Psoas muscle (tissue), 8 donors: ENCODE measurements around the gene DMD. TPM values are rescaled to one million over a fixed set of nuclear protein-coding genes. Genes with fewer than 3 reads are reported as not detected.

ENCODE experiments used
- ATAC-seq, 4 donors: fragments of 200-7000 bp; cut with Tn5 transposase; one replicate each; pipeline ENCODE4 v1.9.1; 2020; ENCODE audit warnings: moderate library complexity in 3 of 4, mild to moderate bottlenecking in 2 of 4
- DNase-seq, 2 donors: peaks; one replicate each; pipeline ENCODE4 v3.0.0-alpha.2; 2020
- H3K27ac ChIP-seq: fragments of 200-600 bp; one replicate; pipeline ENCODE4 v1.8.0; 2022
- H3K27me3 ChIP-seq, 3 donors: fragments of 200-600 bp in 1 of 3; one replicate each; pipeline versions ENCODE4 v1.6.1 to v1.8.0; 2013 to 2022; ENCODE audit warnings: low read length in 2 of 3, mild to moderate bottlenecking in 2 of 3, moderate library complexity in 1 of 3; ENCODE audit not compliant: insufficient read depth in 3 of 3
- H3K36me3 ChIP-seq, 2 donors: fragments of 200-600 bp in 1 of 2; one replicate each; pipeline versions ENCODE4 v1.6.1 to v1.8.0; 2013 to 2022; ENCODE audit warnings: low read depth in 1 of 2, mild to moderate bottlenecking in 1 of 2, moderate library complexity in 1 of 2; ENCODE audit not compliant: insufficient read depth in 1 of 2
- H3K4me1 ChIP-seq: fragments of 200-600 bp; one replicate; pipeline ENCODE4 v1.8.0; 2022
- H3K4me3 ChIP-seq: fragments of 200-600 bp; one replicate; pipeline ENCODE4 v1.8.0; 2022; ENCODE audit warnings: mild to moderate bottlenecking
- H3K9me3 ChIP-seq: fragments of 200-600 bp; one replicate; pipeline ENCODE4 v1.8.0; 2022
- CTCF ChIP-seq: fragments of 200-600 bp; IDR thresholded peaks from one replicate; pipeline ENCODE4 v1.8.0; 2022; ENCODE audit warnings: antibody characterized with exemption
- WGBS, 3 donors: extraction: QIAGEN DNeasy Blood & Tissue Kit; methylation state at CpG; one replicate each; pipeline versions ENCODE4 v1.1.6 to v1.1.7; 2013; 5-methylcytosine and 5-hydroxymethylcytosine counted together
- intact Hi-C, 2 donors: fragments of 100-400 bp; cut with DNase I; formaldehyde crosslinking; loops; one replicate each; pipeline versions ENCODE4 v1.11.0 to v1.14.2; 2022
- polyA plus RNA-seq, 3 donors: library from polyadenylated mRNA; stranded (reverse); fragments of 200-250 nt; gene quantifications; one replicate each; pipeline ENCODE4 v1.2.3, GENCODE V29; 2013
- total RNA-seq, 4 donors: library from RNA; stranded (reverse); fragmentation: NEBNext Ultra II Directional in 2 of 4; extraction: Animal tissue kit (Norgen Biotek cat#: 25700) in 2 of 4; gene quantifications; one replicate each; pipeline versions ENCODE4 v1.2.1 to v1.2.4, GENCODE V29; 2021 to 2023
- donor health status: healthy with polysubstance abuse.
- donor health status: DM: no; HTN: no; CAD: no; lungs with moderate emphysema.
- donor health status: Bipolar disorder and iron deficiency.
- donor health status: healthy.
- donor health status: DM: yes; HTN: yes; CAD: no.
- donor health status: DM: no; HTN: no; CAD: no.
- donor health status: DM: no; HTN: no; CAD: no.
- donor health status: DM: yes; HTN: yes; CAD: no.

DMD gene
- total and polyA plus RNA-seq, 7 donors: 6.8 to 170 (median 86.5) TPM

GRCh38 chrX:32877592-32877991, 333.8 kb downstream of the DMD start:
- WGBS, 3 donors: 70 to 79% (median 72%) methylated on average over 3 of the region's 3 CpGs
- ATAC-seq: peak in 3 of 4 donors; percentile 74 to 81 (median 76)

GRCh38 chrX:32874839-32875238, 336.5 kb downstream of the DMD start:
- H3K4me1 ChIP-seq: peaks cover 21% of the 10 kb centered on the region
- no peak for TF ChIP-seq CTCF
- H3K36me3 ChIP-seq: no peaks in the 10 kb centered on the region
- DNase-seq (no peak), ATAC-seq (no peak)
- no peaks in the 10 kb centered on the region for H3K27me3 ChIP-seq
- no peak overlapping the region for H3K4me3 ChIP-seq
- H3K27ac ChIP-seq: peak overlapping the region; percentile 77
- intact Hi-C loops: no loop called here
- H3K9me3 ChIP-seq: no peaks in the 10 kb centered on the region
- 30 to 45% (median 41%) methylated on average over 4 of the region's 4 CpGs for WGBS, 3 donors

More at GRCh38 chrX:32877592-32877991, 333.8 kb downstream of the DMD start:
- DNase-seq: no peak
- intact Hi-C loops: no loop called here
- Histone ChIP-seq H3K9me3 (no peaks in the 10 kb centered on the region), H3K36me3 (no peaks in the 10 kb centered on the region), H3K4me3 (no peak overlapping the region), H3K27ac (peak overlapping the region; percentile 77), H3K27me3 (no peaks in the 10 kb centered on the region), H3K4me1 (peaks cover 18% of the 10 kb centered on the region)
- no peak for TF ChIP-seq CTCF

- no peak for TF ChIP-seq CTCF
- DNase-seq (no peak), ATAC-seq (no peak)
- 82 to 91% (median 82%) methylated on average over 2 of the region's 2 CpGs for WGBS, 3 donors
- Histone ChIP-seq H3K4me1 (peaks cover 21% of the 10 kb centered on the region), H3K4me3 (no peak overlapping the region), H3K27ac (peak overlapping the region; percentile 77), H3K9me3 (no peaks in the 10 kb centered on the region), H3K36me3 (no peaks in the 10 kb centered on the region), H3K27me3 (no peaks in the 10 kb centered on the region)
- intact Hi-C loops: no loop called here
Measured at GRCh38 chrX:32873786-32874185, 337.6 kb downstream of the DMD start.

- TF ChIP-seq CTCF: no peak
- no peak overlapping the region for H3K4me3 ChIP-seq
- H3K27ac ChIP-seq: peak overlapping the region; percentile 77
- H3K27me3 ChIP-seq: no peaks in the 10 kb centered on the region
- H3K4me1 ChIP-seq: peaks cover 11% of the 10 kb centered on the region
- DNase-seq: no peak
- WGBS, 3 donors: 8 to 28% (median 25%) methylated on average over 3 of the region's 3 CpGs
- intact Hi-C loops: no loop called here
- no peaks in the 10 kb centered on the region for H3K36me3 ChIP-seq
- H3K9me3 ChIP-seq: no peaks in the 10 kb centered on the region
- peak; percentile 63 to 85 (median 80) for ATAC-seq
Measured at GRCh38 chrX:32871636-32872035, 339.7 kb downstream of the DMD start.

GRCh38 chrX:32868524-32868895, 342.8 kb downstream of the DMD start:
- intact Hi-C loops: no loop called here
- 48 to 54% (median 50%) methylated on average over 5 to 6 of the region's 6 CpGs for WGBS, 3 donors
- peak; percentile 2 to 33 (median 12) for ATAC-seq
- Histone ChIP-seq H3K4me3 (no peak overlapping the region), H3K27ac (peak overlapping the region; percentile 66), H3K36me3 (no peaks in the 10 kb centered on the region), H3K9me3 (no peaks in the 10 kb centered on the region), H3K4me1 (peaks cover 6% of the 10 kb centered on the region), H3K27me3 (no peaks in the 10 kb centered on the region)
- no peak for DNase-seq
- no peak for TF ChIP-seq CTCF
